NCI-H446 treated with DMSO at 0.1 percent for 48 hours (cell line): ENCODE data around the gene SORCS2.

ENCODE experiments used
- DNase-seq: peaks from one replicate; lab custom pipeline; 2025; lab: John Stamatoyannopoulos, UW

The SORCS2 gene

DNA sequence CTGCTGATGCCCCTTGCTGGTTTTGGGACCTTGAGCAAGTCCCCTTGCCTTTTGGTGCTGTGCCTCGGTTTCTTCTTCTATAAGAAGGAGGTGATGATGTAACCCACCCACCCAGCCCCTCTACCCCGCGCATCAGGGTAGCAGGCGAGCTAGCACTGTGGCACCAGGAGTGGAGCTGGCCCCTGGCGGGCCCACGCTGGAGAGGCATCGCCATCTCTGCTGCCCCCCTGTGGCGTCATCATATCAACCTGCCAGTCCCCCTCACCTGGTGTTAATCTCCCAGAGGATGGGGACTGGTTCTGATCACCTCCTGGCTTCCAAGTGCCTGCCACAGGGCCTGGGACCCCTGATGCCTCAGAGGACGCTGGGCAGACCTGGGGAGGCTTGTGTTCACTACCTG is 6.3 kb upstream of the SORCS2 start:
- DNase-seq: no peak

DNA sequence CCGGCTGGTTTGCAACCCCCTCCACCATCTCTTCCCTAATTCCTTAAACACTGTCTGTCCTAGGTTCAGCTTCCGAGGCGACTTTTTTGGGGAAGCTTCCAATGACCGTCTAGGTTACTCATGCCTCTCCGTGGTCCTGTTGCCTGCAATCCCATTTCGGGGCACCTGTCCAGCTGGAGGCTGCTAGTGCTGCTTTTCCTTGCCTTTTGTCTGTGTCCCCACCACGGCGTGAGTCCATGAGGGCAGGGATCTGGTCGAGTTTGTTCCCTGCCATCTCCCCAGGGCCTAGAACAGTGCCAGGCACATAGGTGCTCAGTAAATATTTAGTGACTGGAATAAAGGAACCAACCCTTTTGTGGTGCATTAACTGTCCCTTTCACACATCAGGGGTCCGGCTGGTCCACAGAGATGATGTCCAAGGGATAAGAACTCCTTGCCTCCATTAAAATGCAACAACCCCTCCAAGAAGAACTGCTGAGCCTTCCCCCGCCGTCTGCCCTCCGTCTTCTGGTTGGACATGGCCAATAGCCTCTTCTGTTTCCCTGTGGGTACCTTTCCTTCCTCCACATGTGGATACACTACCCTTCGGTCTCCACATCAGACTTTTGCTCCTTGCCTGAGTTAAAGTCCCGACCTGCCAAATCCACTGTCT is 5.7 kb upstream of the SORCS2 start:
- no peak for DNase-seq

GRCh38 chr4:7187168-7187535 is 5.2 kb upstream of the SORCS2 start:
- no peak for DNase-seq

GRCh38 chr4:7187691-7188090 is 4.6 kb upstream of the SORCS2 start:
- DNase-seq: no peak

GRCh38 chr4:7189066-7189465 is 3.3 kb upstream of the SORCS2 start:
- DNase-seq: no peak

DNA sequence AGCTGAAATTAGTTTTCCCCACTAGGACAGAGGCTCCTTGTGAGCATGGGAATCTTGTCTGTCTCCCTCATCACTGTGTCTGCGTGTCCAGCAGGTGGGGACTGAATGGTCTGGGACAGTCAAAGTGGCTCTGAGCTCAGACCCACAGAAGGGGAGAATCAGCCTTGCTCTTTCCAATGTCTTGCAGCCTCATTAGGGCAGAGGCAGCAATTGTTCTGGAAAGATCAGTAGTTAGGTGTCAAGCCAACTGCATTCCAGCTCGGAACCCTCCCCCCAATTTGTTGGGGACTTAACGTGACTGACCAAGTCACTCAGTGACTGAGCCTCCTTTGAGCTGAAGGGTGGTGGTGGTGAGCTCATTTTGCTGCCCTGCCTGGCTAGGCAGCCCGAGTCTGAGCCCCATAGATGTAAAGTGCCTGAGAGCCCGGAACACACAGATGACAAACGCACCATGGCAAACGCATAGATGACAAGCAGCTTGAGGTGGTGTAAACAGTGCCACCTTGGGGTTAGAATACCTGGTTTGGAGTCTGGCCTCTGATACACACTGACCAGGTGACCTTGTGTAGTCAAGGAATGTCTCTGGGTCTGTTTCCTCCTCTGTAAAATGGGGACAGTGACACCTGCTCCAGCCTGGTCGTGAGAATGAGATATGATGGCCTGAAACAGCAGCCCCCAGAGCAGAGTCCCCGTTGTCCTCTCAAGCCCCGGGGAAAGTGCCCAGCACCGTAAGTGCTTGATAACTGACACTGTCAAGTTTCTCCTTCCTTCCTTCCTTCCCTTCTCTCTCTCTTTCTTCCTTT is 2.7 kb upstream of the SORCS2 start:
- DNase-seq: no peak

DNA sequence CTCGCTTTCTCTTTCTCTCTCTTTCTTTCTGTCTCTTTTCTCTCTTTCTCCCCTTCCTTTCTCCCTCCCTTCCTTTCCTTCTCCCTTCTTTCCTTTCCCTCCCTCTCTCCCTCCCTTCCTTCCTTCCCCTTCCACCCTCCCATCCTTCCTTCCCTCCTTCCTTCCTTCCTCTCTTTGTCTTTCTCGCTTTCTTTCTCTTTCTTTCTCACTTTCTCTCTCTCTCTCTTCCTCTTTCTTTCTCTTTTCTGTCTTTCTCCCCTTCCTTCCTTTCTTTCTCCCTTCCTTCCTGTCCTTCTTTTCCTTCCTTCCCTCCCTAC is 2.1 kb upstream of the SORCS2 start:
- no peak for DNase-seq

GRCh38 chr4:7190691-7191545 is 1.4 kb upstream of the SORCS2 start:
- DNase-seq: no peak

DNA sequence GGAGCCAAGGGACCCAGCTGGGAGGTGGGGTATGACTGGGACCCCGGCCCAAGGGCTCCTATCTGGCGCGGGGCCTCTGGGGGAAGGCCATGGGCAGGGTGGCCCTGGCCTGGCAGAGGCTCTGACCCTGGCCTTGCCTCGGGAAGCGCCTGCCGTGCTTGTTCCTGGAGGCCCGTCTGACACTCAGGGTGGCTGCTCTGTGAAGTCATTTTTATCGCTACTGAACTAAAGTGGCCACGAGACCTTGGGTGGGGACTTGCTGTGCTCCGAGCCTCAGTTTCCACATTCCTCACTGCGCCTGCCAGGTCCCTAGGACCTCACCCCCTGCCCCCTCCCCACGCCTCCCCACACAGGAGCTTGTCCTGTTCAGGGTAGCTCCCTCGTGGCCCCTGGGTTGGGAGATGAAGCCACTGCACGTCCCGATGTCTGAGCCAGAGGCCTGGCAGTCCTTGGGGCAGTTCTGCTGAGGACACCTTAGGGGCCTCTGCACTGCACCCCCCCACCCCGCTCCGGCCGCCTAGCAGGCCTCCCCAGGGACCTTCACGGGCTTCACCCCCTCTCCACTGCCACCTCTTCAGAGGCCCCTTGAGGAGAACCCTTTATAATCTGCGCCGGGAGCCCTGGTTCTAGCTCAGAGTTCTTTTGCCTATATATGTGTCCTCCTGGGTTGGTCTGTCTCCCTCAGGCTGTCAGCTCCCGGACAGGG is 639 bp upstream of the SORCS2 start:
- DNase-seq: no peak

DNA sequence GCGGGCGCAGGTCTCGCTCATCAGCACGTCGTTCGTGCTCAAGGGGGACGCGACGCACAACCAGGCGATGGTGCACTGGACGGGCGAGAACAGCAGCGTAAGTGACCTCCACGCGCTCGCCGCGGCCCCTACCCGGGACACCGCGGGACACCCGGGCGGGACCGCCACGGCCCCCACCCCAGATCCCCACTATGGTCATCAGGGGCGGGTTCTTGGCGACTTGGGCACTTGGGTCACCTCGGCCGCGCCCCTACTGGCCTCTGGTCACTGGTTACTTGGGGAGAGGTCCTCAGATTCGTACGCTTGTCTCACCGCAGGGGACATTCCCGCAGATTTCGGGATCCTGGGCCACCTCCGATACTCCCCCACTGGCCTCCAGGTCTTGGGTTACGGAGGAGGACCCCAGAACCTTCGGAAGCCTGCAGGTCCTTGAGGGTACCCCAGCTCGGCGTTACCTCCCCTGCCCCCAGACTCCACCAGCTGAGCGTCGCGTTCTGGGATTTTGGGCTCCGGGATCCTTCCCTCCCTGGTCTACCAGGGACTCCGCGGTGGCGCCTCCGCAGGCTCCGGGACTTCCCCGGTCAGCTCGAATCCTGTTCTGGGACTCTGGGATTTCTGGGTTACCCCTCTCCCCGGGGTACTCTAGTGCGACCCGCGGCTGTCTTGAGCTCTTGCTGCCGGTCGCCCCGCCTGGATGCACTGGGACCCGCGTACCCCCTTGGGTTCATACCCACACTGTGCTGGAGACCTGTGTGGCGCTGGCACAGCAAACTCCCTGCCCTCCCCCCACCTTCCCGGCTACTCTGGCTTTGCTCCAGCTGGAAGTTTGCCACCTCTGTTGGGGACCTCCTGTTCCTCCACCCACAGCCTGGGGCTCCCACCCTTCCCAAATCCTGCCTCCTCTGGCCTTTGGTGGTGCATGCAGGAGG is 956 bp downstream of the SORCS2 start:
- no peak for DNase-seq

- DNase-seq: no peak
Observed at GRCh38 chr4:7194251-7195140, 2.2 kb downstream of the SORCS2 start.

DNA sequence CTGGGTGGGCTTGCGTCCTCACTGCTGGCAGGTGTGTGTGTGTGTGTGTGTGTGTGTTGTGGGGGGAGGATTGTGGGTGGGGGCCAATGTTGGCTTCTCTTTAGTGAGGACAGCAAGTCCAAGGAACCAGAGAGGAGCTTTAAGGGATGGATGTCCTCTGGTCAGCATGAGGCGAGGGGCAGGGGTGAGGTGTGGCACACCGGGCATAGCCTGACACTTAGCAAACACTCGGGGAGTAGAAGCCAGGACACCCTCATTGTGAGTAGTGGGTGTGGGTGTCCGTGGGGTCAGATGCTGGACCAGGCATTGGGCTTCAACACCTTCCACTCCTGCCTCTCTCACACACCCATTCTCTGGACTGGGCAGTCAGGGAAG is 2.8 kb downstream of the SORCS2 start:
- no peak for DNase-seq

- DNase-seq: no peak
Observed at GRCh38 chr4:7195546-7196287, 3.4 kb downstream of the SORCS2 start.

- DNase-seq: no peak
Observed at GRCh38 chr4:7196288-7196651, 3.9 kb downstream of the SORCS2 start.

- no peak for DNase-seq
Observed at GRCh38 chr4:7196736-7197135, 4.4 kb downstream of the SORCS2 start.

DNA sequence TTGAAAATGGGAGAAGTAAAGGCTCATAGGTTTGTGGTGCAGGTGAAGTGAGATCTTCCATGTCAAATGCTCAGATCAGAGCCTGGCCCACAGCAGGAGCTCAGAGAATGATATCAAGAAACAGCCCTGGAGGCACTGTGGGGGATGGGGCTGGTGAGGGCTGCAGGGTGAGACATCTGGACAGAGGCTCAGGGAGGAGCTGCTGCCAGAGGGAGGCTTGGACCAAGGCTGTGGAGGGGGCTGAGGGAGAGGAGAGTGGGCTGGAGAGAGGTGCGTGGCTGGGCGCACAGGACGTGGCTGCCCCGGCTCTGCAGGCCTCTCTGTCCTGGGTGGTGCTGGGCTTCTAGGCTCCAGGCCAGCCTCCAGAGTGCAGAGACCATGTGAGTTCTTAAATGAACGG is 5.6 kb downstream of the SORCS2 start:
- DNase-seq: no peak

- DNase-seq: no peak
Observed at GRCh38 chr4:7198440-7199128, 6.2 kb downstream of the SORCS2 start.

DNA sequence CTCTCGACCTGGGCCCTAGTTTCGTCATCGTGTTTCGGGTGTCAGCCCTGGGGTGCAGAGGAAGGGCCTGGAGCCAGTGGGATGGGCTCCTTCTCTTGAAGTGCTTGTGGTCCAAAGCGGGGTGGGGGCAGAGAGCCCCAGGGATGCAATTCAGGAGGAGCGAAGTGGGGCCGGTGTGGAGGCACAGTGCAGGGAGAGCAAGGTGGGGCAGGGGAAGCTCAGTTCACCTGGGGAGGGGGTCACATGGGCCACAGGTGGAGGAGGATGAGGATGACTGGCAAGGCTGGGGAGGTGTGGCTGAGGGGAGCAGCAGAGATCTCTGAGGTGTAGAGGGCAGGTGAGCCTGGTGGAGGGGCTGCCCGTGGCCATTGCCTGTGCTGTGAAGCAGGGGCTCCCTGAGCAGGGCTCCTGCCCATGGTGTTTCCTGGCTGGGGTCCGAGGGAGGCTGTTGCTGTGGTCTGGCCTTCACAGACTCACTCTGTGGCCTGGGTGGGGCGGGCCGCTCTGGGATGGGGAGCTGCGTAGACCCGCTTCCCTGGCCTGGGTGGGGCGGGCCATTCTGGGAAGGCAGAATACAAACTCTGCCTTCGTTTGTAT is 6.9 kb downstream of the SORCS2 start:
- DNase-seq: no peak
